ENCODE results near the gene GPC6. TPM values are rescaled to one million over a fixed set of nuclear protein-coding genes. Genes with fewer than 3 reads are reported as not detected.

GPC6 gene
- polyA plus RNA-seq, 1 donor from 2014 or later: 9.0 TPM

DNA sequence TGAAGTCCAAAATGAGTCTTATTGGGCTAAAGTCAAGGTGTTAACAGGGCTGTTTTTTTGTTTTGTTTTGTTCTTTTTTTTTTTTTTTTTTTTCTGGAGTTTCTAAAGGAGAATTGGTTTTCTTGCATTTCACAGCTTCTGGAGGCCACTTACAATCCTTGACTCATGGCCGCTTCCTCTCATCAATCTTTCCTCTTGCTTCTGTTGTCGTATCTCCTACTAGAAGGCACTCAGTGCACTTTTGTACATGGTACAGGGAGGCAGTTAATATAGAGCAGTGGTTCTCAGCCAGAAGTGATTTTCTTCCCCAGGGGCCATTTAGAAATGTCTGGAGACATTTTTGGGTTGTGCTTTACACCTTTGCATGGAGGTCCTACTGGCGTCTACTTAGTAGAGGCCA, 706.3 kb downstream of the GPC6 start:
- H3K79me2 ChIP-seq (replicated peaks; ENCODE audit: insufficient read depth, low read length): no peaks in the 10 kb centered on the region
- no peaks in the 10 kb centered on the region for H4K20me1 ChIP-seq (ENCODE audit: insufficient read depth)
- H3K9me2 ChIP-seq (ENCODE audit: insufficient read depth, low read length): no peaks in the 10 kb centered on the region
- H3K4me2 ChIP-seq (ENCODE audit: low read length): no peak overlapping the region
- no peaks in the 10 kb centered on the region for H3F3A ChIP-seq (ENCODE audit: insufficient read depth, low read length, poor library complexity, severe bottlenecking)
- H3K36me3 ChIP-seq (ENCODE audit: insufficient read depth, low read length): no peaks in the 10 kb centered on the region
- TF ChIP-seq, protein P1, sequence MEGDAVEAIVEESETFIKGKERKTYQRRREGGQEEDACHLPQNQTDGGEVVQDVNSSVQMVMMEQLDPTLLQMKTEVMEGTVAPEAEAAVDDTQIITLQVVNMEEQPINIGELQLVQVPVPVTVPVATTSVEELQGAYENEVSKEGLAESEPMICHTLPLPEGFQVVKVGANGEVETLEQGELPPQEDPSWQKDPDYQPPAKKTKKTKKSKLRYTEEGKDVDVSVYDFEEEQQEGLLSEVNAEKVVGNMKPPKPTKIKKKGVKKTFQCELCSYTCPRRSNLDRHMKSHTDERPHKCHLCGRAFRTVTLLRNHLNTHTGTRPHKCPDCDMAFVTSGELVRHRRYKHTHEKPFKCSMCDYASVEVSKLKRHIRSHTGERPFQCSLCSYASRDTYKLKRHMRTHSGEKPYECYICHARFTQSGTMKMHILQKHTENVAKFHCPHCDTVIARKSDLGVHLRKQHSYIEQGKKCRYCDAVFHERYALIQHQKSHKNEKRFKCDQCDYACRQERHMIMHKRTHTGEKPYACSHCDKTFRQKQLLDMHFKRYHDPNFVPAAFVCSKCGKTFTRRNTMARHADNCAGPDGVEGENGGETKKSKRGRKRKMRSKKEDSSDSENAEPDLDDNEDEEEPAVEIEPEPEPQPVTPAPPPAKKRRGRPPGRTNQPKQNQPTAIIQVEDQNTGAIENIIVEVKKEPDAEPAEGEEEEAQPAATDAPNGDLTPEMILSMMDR (IDR thresholded peaks at IDR 0.05; ENCODE audit: poor library complexity, severe bottlenecking): no peak
- TF ChIP-seq TAF1 (IDR thresholded peaks at IDR 0.05; ENCODE audit: low read depth) (no peak), SMC3 (conservative IDR thresholded peaks at IDR 0.05; ENCODE audit: poor library complexity) (no peak), POLR2AphosphoS5 (IDR thresholded peaks at IDR 0.05) (no peak), EZH2 (IDR thresholded peaks at IDR 0.05; ENCODE audit: borderline replicate concordance, insufficient read depth, low read length, poor library complexity, severe bottlenecking) (no peak), RAD21 (conservative IDR thresholded peaks at IDR 0.05) (no peak), EP300 (conservative IDR thresholded peaks at IDR 0.05; ENCODE audit: poor library complexity, severe bottlenecking) (no peak), MXI1 (conservative IDR thresholded peaks at IDR 0.05; ENCODE audit: poor library complexity, severe bottlenecking) (no peak)
- TF ChIP-seq, protein P2, sequence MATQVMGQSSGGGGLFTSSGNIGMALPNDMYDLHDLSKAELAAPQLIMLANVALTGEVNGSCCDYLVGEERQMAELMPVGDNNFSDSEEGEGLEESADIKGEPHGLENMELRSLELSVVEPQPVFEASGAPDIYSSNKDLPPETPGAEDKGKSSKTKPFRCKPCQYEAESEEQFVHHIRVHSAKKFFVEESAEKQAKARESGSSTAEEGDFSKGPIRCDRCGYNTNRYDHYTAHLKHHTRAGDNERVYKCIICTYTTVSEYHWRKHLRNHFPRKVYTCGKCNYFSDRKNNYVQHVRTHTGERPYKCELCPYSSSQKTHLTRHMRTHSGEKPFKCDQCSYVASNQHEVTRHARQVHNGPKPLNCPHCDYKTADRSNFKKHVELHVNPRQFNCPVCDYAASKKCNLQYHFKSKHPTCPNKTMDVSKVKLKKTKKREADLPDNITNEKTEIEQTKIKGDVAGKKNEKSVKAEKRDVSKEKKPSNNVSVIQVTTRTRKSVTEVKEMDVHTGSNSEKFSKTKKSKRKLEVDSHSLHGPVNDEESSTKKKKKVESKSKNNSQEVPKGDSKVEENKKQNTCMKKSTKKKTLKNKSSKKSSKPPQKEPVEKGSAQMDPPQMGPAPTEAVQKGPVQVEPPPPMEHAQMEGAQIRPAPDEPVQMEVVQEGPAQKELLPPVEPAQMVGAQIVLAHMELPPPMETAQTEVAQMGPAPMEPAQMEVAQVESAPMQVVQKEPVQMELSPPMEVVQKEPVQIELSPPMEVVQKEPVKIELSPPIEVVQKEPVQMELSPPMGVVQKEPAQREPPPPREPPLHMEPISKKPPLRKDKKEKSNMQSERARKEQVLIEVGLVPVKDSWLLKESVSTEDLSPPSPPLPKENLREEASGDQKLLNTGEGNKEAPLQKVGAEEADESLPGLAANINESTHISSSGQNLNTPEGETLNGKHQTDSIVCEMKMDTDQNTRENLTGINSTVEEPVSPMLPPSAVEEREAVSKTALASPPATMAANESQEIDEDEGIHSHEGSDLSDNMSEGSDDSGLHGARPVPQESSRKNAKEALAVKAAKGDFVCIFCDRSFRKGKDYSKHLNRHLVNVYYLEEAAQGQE (IDR thresholded peaks at IDR 0.05; ENCODE audit: borderline replicate concordance): no peak
- H3K27ac ChIP-seq (ENCODE audit: low read length): no peak overlapping the region
- no peaks in the 10 kb centered on the region for H3K27me3 ChIP-seq (ENCODE audit: insufficient read depth, low read depth, low read length)
- H3K9me3 ChIP-seq (ENCODE audit: low read length): no peaks in the 10 kb centered on the region
- H3K4me3 ChIP-seq (ENCODE audit: low read length): no peak overlapping the region
- no peak overlapping the region for H3K9ac ChIP-seq (ENCODE audit: low read length)
- no peak overlapping the region for H2AFZ ChIP-seq (ENCODE audit: low read depth, low read length)

DNA sequence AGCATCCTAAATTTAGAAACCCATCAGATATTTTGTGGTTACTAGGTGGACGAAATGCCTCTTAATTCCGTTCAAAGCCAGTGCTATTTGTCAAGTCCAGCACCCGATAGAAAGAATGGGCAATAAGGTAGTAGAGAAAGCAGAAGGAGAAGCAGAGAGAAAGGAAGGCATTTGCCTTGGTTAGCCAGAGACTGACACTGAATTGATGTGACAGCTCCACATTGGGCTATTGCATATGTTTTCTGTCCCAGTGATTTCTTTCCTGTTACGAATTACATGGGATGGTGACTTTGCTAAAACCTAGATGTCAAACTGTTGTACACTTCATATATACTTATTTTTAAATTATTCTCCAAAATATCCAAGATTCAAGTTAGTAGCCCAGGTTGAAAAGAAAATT, 710.3 kb downstream of the GPC6 start:
- Histone ChIP-seq H3K9ac (ENCODE audit: low read length) (no peak overlapping the region), H3K79me2 (replicated peaks; ENCODE audit: insufficient read depth, low read length) (no peaks in the 10 kb centered on the region), H3K36me3 (ENCODE audit: insufficient read depth, low read length) (no peaks in the 10 kb centered on the region), H4K20me1 (ENCODE audit: insufficient read depth) (no peaks in the 10 kb centered on the region), H3K4me3 (ENCODE audit: low read length) (no peak overlapping the region), H3K9me3 (ENCODE audit: low read length) (no peaks in the 10 kb centered on the region), H2AFZ (ENCODE audit: low read depth, low read length) (no peak overlapping the region), H3K27ac (ENCODE audit: low read length) (no peak overlapping the region), H3K9me2 (ENCODE audit: insufficient read depth, low read length) (no peaks in the 10 kb centered on the region), H3F3A (ENCODE audit: insufficient read depth, low read length, poor library complexity, severe bottlenecking) (no peaks in the 10 kb centered on the region), H3K27me3 (ENCODE audit: insufficient read depth, low read depth, low read length) (no peaks in the 10 kb centered on the region), H3K4me2 (ENCODE audit: low read length) (no peak overlapping the region)
- no peak for TF ChIP-seq RAD21 (conservative IDR thresholded peaks at IDR 0.05)
- TF ChIP-seq, protein P2 (IDR thresholded peaks at IDR 0.05; ENCODE audit: borderline replicate concordance): no peak
- TF ChIP-seq, protein P1 (IDR thresholded peaks at IDR 0.05; ENCODE audit: poor library complexity, severe bottlenecking): no peak
- TF ChIP-seq TAF1 (IDR thresholded peaks at IDR 0.05; ENCODE audit: low read depth): no peak
- no peak for TF ChIP-seq SMC3 (conservative IDR thresholded peaks at IDR 0.05; ENCODE audit: poor library complexity)
- TF ChIP-seq MXI1 (conservative IDR thresholded peaks at IDR 0.05; ENCODE audit: poor library complexity, severe bottlenecking): no peak
- no peak for TF ChIP-seq EP300 (conservative IDR thresholded peaks at IDR 0.05; ENCODE audit: poor library complexity, severe bottlenecking)
- no peak for TF ChIP-seq POLR2AphosphoS5 (IDR thresholded peaks at IDR 0.05)
- TF ChIP-seq EZH2 (IDR thresholded peaks at IDR 0.05; ENCODE audit: borderline replicate concordance, insufficient read depth, low read length, poor library complexity, severe bottlenecking): no peak

All from neural cell (in vitro differentiated cells).